ENCODE measurements around the gene SMPD1. TPM values are rescaled to one million over a fixed set of nuclear protein-coding genes. Genes with fewer than 3 reads are reported as not detected.

SMPD1 gene
- total and polyA plus RNA-seq, 2 experiments from 2014 or later, result 0.76 to 0.97 TPM

- TF ChIP-seq, protein P1, sequence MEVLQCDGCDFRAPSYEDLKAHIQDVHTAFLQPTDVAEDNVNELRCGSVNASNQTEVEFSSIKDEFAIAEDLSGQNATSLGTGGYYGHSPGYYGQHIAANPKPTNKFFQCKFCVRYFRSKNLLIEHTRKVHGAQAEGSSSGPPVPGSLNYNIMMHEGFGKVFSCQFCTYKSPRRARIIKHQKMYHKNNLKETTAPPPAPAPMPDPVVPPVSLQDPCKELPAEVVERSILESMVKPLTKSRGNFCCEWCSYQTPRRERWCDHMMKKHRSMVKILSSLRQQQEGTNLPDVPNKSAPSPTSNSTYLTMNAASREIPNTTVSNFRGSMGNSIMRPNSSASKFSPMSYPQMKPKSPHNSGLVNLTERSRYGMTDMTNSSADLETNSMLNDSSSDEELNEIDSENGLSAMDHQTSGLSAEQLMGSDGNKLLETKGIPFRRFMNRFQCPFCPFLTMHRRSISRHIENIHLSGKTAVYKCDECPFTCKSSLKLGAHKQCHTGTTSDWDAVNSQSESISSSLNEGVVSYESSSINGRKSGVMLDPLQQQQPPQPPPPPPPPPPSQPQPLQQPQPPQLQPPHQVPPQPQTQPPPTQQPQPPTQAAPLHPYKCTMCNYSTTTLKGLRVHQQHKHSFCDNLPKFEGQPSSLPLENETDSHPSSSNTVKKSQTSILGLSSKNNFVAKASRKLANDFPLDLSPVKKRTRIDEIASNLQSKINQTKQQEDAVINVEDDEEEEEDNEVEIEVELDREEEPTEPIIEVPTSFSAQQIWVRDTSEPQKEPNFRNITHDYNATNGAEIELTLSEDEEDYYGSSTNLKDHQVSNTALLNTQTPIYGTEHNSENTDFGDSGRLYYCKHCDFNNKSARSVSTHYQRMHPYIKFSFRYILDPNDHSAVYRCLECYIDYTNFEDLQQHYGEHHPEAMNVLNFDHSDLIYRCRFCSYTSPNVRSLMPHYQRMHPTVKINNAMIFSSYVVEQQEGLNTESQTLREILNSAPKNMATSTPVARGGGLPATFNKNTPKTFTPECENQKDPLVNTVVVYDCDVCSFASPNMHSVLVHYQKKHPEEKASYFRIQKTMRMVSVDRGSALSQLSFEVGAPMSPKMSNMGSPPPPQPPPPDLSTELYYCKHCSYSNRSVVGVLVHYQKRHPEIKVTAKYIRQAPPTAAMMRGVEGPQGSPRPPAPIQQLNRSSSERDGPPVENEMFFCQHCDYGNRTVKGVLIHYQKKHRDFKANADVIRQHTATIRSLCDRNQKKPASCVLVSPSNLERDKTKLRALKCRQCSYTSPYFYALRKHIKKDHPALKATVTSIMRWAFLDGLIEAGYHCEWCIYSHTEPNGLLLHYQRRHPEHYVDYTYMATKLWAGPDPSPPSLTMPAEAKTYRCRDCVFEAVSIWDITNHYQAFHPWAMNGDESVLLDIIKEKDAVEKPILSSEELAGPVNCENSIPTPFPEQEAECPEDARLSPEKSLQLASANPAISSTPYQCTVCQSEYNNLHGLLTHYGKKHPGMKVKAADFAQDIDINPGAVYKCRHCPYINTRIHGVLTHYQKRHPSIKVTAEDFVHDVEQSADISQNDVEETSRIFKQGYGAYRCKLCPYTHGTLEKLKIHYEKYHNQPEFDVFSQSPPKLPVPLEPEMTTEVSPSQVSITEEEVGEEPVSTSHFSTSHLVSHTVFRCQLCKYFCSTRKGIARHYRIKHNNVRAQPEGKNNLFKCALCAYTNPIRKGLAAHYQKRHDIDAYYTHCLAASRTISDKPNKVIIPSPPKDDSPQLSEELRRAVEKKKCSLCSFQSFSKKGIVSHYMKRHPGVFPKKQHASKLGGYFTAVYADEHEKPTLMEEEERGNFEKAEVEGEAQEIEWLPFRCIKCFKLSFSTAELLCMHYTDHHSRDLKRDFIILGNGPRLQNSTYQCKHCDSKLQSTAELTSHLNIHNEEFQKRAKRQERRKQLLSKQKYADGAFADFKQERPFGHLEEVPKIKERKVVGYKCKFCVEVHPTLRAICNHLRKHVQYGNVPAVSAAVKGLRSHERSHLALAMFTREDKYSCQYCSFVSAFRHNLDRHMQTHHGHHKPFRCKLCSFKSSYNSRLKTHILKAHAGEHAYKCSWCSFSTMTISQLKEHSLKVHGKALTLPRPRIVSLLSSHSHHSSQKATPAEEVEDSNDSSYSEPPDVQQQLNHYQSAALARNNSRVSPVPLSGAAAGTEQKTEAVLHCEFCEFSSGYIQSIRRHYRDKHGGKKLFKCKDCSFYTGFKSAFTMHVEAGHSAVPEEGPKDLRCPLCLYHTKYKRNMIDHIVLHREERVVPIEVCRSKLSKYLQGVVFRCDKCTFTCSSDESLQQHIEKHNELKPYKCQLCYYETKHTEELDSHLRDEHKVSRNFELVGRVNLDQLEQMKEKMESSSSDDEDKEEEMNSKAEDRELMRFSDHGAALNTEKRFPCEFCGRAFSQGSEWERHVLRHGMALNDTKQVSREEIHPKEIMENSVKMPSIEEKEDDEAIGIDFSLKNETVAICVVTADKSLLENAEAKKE (CRISPR knock-in tag; IDR thresholded peaks at IDR 0.05), result no peak
Observed at GRCh38 chr11:6406370-6406769, 16.1 kb downstream of the SMPD1 start (continued).

- Histone ChIP-seq H3K4me3 (no peak overlapping the region), H2AFZ (no peak overlapping the region), H3K36me3 (ENCODE audit: insufficient read depth) (no peaks in the 10 kb centered on the region), H3K4me2 (no peak overlapping the region), H4K20me1 (replicated peaks; ENCODE audit: insufficient read depth) (no peaks in the 10 kb centered on the region), H3K27me3 (ENCODE audit: insufficient read depth) (no peaks in the 10 kb centered on the region), H3K9me2 (ENCODE audit: insufficient read depth) (no peaks in the 10 kb centered on the region), H3K79me2 (replicated peaks; ENCODE audit: insufficient read depth) (no peaks in the 10 kb centered on the region), H3K4me1 (ENCODE audit: insufficient read depth) (no peaks in the 10 kb centered on the region), H3K27ac (ENCODE audit: low read depth) (no peak overlapping the region), H3F3A (replicated peaks; ENCODE audit: low read depth) (no peaks in the 10 kb centered on the region)
- no peaks in the 10 kb centered on the region; the same call in 2 of the 3 replicates for H3K36me3 Mint-ChIP-seq (ENCODE audit: low read depth)
- no peak for ATAC-seq
- no peak for DNase-seq (ENCODE audit: low spot score)
- no peak overlapping the region for H3K27ac Mint-ChIP-seq
- no peak overlapping the region for H3K4me3 Mint-ChIP-seq
- peaks cover 12% of the 10 kb centered on the region for H3K4me1 Mint-ChIP-seq
- H3K9me3 Mint-ChIP-seq, result no peaks in the 10 kb centered on the region
- peaks cover 2% of the 10 kb centered on the region for H3K27me3 Mint-ChIP-seq (ENCODE audit: insufficient read depth, low read depth, poor library complexity)
- TF ChIP-seq NANOG (IDR thresholded peaks at IDR 0.05; ENCODE audit: borderline replicate concordance) (no peak), JUNB (IDR thresholded peaks at IDR 0.05; ENCODE audit: unreplicated experiment) (no peak), EZH2 (IDR thresholded peaks at IDR 0.05; ENCODE audit: low read depth, unreplicated experiment) (no peak), CREB1 (CRISPR knock-in tag; IDR thresholded peaks at IDR 0.05; ENCODE audit: low read depth) (no peak), ZNF114 (CRISPR knock-in tag; IDR thresholded peaks at IDR 0.05) (no peak)
- TF ChIP-seq, protein P1 (CRISPR knock-in tag; IDR thresholded peaks at IDR 0.05), result no peak
Observed at GRCh38 chr11:6410695-6411430, 20.6 kb downstream of the SMPD1 start.

Measured in GM23338 (cell line).